ENCODE measurements around the gene CSNK1A1. TPM values are rescaled to one million over a fixed set of nuclear protein-coding genes. Genes with fewer than 3 reads are reported as not detected.
"Not testable (repeated sequence)": the region's sequence is repeated elsewhere in the genome, so short reads cannot be mapped to it uniquely, and the experiment has no call there.

The CSNK1A1 gene
- total RNA-seq, result 100 to 1,000 TPM; 101 to 326 (median 205) TPM

GRCh38 chr5:149551227-149552037 lies at the start of gene CSNK1A1:
Gene CSNK1A1, minus strand, starts transcription at chr5:149551439. Its CDS starts 475 bp downstream, at chr5:149550964.
- H3K4me1 ChIP-seq, result no peaks in the 10 kb centered on the region
- peak; percentile 98 to 99 for DNase-seq
- H3K36me3 ChIP-seq, result no peaks in the 10 kb centered on the region
- peak within 1 kb of the TSS; percentile 98 to 99 for H3K27ac ChIP-seq
- H3K4me3 ChIP-seq, result peak within 1 kb of the TSS; percentile 90 to 96
- intact Hi-C loops (cut with DNase I; ENCODE audit: low total_unique reads), result loop anchor here (5.0 kb wide), 1 partner anchor 109 kb away; no protein-coding TSS in a partner anchor
- H3K27me3 ChIP-seq, result no peaks in the 10 kb centered on the region
- no peaks in the 10 kb centered on the region for H3K9me3 ChIP-seq
- TF ChIP-seq POLR2A (IDR thresholded peaks at IDR 0.05) (peak; percentile 83 to 96), CTCF (IDR thresholded peaks at IDR 0.05) (peak; percentile 75 to 91 (median 86))

- no peak for TF ChIP-seq POLR2A (IDR thresholded peaks at IDR 0.05)
- TF ChIP-seq CTCF (IDR thresholded peaks at IDR 0.05), result no peak
- no peaks in the 10 kb centered on the region for H3K27me3 ChIP-seq
- no peaks in the 10 kb centered on the region for H3K36me3 ChIP-seq
- H3K4me1 ChIP-seq, result no peaks in the 10 kb centered on the region
- no peaks in the 10 kb centered on the region for H3K9me3 ChIP-seq
- H3K27ac ChIP-seq, result no peak overlapping the region
- intact Hi-C loops (cut with DNase I; ENCODE audit: low total_unique reads), result no loop called here
- H3K4me3 ChIP-seq, result no peak overlapping the region
- no peak for DNase-seq
Observed at GRCh38 chr5:149600932-149601331, 49.7 kb upstream of the CSNK1A1 start.

- H3K36me3 ChIP-seq, result no peaks in the 10 kb centered on the region
- H3K27ac ChIP-seq, result no peak overlapping the region
- intact Hi-C loops (cut with DNase I; ENCODE audit: low total_unique reads), result no loop called here
- TF ChIP-seq POLR2A (IDR thresholded peaks at IDR 0.05) (no peak), CTCF (IDR thresholded peaks at IDR 0.05) (no peak)
- DNase-seq, result no peak
- H3K4me1 ChIP-seq, result no peaks in the 10 kb centered on the region
- no peaks in the 10 kb centered on the region for H3K9me3 ChIP-seq
- no peaks in the 10 kb centered on the region for H3K27me3 ChIP-seq
- H3K4me3 ChIP-seq, result no peak overlapping the region
Observed at GRCh38 chr5:149599375-149599774, 48.1 kb upstream of the CSNK1A1 start.

GRCh38 chr5:149598966-149599365 lies 47.7 kb upstream of the CSNK1A1 start:
- Histone ChIP-seq H3K27ac (no peak overlapping the region), H3K27me3 (no peaks in the 10 kb centered on the region), H3K4me3 (no peak overlapping the region), H3K4me1 (no peaks in the 10 kb centered on the region), H3K36me3 (no peaks in the 10 kb centered on the region), H3K9me3 (no peaks in the 10 kb centered on the region)
- intact Hi-C loops (cut with DNase I; ENCODE audit: low total_unique reads), result no loop called here
- no peak for DNase-seq
- no peak for TF ChIP-seq POLR2A (IDR thresholded peaks at IDR 0.05)
- TF ChIP-seq CTCF (IDR thresholded peaks at IDR 0.05), result no peak

GRCh38 chr5:149598234-149598633 lies 47.0 kb upstream of the CSNK1A1 start:
- H3K36me3 ChIP-seq; H3K4me3 ChIP-seq; H3K27me3 ChIP-seq; H3K27ac ChIP-seq; H3K9me3 ChIP-seq; H3K4me1 ChIP-seq; DNase-seq; intact Hi-C loops (cut with DNase I; ENCODE audit: low total_unique reads): not testable (repeated sequence)

Data from uterus (tissue), 4 donors.